PFSK-1 (cell line): ENCODE results near the gene STXBP5L.

Source experiments
- FOXP2 ChIP-seq: optimal IDR thresholded peaks from 2 replicates; pipeline ENCODE3; 2011; ENCODE audit warnings: borderline replicate concordance, control low read depth, inconsistent platforms; ENCODE audit not compliant: insufficient read depth; ENCODE audit errors: extremely low read length, extremely low read depth
- POLR2AphosphoS5 ChIP-seq: IDR thresholded peaks from 2 replicates; pipeline ENCODE4 v1.6.1; 2012; ENCODE audit warnings: low read depth, mild to moderate bottlenecking, control low read depth, low read length, moderate library complexity
- SIN3A ChIP-seq: IDR thresholded peaks from 2 replicates; pipeline ENCODE4 v1.6.1; 2012; ENCODE audit warnings: mild to moderate bottlenecking, low read length, moderate library complexity, borderline replicate concordance; ENCODE audit not compliant: insufficient read depth
- TAF1 ChIP-seq: IDR thresholded peaks from 2 replicates; pipeline ENCODE4 v1.6.1; 2012; ENCODE audit warnings: low read length, control low read depth, borderline replicate concordance; ENCODE audit not compliant: insufficient read depth
- TF ChIP-seq, protein P1 (sequence below), 2 experiments: IDR thresholded peaks; 2 replicates each; pipeline versions ENCODE4 v1.6.1 to v1.8.0; 2011 to 2012; ENCODE audit warnings: low read depth in 2 of 2, low read length in 2 of 2, control low read depth in 1 of 2, inconsistent platforms in 1 of 2, mild to moderate bottlenecking in 1 of 2, moderate library complexity in 1 of 2; ENCODE audit not compliant: insufficient read depth in 1 of 2

STXBP5L gene

DNA sequence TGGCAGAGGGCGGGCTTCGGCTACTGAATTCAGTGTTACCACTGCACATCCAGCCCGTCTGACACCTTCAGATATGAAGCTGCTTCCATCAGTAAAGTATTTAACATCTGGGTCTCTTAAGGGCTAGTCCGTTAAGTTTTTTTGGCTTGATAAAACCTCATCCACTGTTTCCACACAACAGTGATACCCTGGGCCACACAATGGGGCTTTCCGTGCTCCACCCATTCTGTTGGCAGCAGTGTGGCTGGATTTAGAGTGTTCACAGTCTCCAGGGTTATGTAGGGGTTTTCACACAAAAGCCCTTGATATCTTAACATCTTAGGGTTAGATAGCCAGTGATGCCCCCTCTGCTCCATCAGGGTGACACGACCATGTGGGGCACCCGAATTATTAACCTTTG, 165.0 kb downstream of the STXBP5L start:
- no peak for TF ChIP-seq TAF1
- TF ChIP-seq, protein P1, sequence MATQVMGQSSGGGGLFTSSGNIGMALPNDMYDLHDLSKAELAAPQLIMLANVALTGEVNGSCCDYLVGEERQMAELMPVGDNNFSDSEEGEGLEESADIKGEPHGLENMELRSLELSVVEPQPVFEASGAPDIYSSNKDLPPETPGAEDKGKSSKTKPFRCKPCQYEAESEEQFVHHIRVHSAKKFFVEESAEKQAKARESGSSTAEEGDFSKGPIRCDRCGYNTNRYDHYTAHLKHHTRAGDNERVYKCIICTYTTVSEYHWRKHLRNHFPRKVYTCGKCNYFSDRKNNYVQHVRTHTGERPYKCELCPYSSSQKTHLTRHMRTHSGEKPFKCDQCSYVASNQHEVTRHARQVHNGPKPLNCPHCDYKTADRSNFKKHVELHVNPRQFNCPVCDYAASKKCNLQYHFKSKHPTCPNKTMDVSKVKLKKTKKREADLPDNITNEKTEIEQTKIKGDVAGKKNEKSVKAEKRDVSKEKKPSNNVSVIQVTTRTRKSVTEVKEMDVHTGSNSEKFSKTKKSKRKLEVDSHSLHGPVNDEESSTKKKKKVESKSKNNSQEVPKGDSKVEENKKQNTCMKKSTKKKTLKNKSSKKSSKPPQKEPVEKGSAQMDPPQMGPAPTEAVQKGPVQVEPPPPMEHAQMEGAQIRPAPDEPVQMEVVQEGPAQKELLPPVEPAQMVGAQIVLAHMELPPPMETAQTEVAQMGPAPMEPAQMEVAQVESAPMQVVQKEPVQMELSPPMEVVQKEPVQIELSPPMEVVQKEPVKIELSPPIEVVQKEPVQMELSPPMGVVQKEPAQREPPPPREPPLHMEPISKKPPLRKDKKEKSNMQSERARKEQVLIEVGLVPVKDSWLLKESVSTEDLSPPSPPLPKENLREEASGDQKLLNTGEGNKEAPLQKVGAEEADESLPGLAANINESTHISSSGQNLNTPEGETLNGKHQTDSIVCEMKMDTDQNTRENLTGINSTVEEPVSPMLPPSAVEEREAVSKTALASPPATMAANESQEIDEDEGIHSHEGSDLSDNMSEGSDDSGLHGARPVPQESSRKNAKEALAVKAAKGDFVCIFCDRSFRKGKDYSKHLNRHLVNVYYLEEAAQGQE (IDR thresholded peaks at IDR 0.05; ENCODE audit: insufficient read depth in 1 of 2, low read depth in 2 of 2, low read length in 2 of 2) = no peak
- no peak for TF ChIP-seq SIN3A
- TF ChIP-seq POLR2AphosphoS5 = no peak
- no peak for TF ChIP-seq FOXP2

DNA sequence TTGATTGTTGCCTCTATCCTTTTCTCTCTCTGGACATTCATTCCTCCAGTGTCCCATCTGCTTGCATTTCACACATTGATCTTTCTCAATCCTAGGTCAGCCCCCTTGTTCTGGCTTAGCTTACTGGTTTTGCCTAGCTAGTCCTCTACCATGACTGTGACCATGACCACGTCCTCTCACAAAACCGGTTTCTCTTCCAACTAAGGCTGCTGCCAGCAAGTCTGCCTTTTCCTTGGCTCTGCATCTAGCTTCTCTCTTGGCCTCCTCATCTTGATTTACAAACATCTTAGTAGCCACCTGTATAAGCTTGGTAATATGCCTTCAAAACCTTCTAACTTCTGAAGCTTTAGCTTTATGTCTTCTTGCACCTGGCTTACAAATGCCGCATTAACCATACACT, 167.2 kb downstream of the STXBP5L start:
- TF ChIP-seq POLR2AphosphoS5 (no peak), FOXP2 (no peak), TAF1 (no peak), SIN3A (no peak)
- TF ChIP-seq, protein P1 (IDR thresholded peaks at IDR 0.05; ENCODE audit: insufficient read depth in 1 of 2, low read depth in 2 of 2, low read length in 2 of 2) = no peak

DNA sequence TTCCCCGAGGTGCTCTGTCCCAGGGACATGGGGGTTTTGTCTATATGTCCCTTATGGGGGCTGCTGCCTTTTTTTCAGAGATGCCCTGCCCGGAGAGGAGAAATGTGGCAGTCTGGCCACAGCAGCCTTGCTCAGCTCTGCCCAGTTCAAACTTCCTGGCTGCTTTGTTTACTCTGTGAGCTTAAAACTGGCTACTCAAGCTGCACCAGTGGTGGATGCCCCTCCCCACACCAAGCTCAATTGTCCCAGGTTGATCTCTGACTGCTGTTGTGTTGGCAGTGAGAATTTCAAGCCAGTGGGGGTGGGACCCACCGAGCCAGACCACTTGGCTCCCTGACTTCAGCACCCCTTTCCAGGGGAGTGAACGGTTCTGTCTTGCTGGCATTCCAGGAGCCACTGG, 188.9 kb downstream of the STXBP5L start:
- no peak for TF ChIP-seq TAF1
- no peak for TF ChIP-seq FOXP2
- TF ChIP-seq POLR2AphosphoS5 = no peak
- TF ChIP-seq, protein P1 (IDR thresholded peaks at IDR 0.05; ENCODE audit: insufficient read depth in 1 of 2, low read depth in 2 of 2, low read length in 2 of 2) = no peak
- TF ChIP-seq SIN3A = no peak

DNA sequence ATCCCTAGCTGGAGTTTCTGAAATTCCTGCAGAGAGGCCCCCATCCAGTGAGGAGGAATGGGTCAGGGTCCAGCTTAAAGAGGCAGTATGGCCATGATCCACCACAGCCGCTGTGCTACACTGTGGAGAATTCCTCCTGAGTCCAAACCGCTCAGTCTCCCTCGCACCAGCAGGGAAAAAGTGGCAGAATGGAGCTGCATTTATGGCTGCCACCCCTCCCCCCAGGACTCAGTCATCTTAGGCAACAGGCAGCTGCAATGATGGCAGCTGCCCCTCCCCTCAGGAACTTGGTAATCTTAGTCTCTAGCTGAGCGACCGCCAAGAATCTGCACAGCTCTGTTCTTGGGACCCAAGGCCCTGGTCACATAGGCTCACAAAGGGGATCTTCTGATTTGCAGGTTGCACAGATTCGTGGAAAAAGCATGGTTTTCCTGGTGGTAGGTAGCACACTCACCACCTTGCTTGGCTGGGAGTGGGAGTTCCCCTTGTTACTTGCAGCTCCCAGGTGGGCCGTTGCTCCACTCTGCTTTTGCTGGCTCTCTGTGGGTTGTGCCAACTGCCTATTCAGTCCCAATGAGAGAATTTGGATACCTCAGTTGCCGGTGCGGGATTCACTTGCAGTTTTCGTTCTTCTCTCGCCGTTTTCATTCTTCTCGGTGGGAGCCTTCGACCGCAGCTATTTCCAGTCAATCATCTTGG, 204.1 kb downstream of the STXBP5L start:
- TF ChIP-seq POLR2AphosphoS5 = no peak
- no peak for TF ChIP-seq SIN3A
- no peak for TF ChIP-seq FOXP2
- no peak for TF ChIP-seq TAF1
- TF ChIP-seq, protein P1 (IDR thresholded peaks at IDR 0.05; ENCODE audit: insufficient read depth in 1 of 2, low read depth in 2 of 2, low read length in 2 of 2) = no peak
